ENCODE measurements around the gene MYPOP. TPM values are rescaled to one million over a fixed set of nuclear protein-coding genes. Genes with fewer than 3 reads are reported as not detected.

The MYPOP gene
- total and polyA plus RNA-seq, 2 of the 13 experiments (the other 11 are each of a cell fraction or from before 2014, with no cell fraction given) = 2.3 to 2.7 TPM

DNA sequence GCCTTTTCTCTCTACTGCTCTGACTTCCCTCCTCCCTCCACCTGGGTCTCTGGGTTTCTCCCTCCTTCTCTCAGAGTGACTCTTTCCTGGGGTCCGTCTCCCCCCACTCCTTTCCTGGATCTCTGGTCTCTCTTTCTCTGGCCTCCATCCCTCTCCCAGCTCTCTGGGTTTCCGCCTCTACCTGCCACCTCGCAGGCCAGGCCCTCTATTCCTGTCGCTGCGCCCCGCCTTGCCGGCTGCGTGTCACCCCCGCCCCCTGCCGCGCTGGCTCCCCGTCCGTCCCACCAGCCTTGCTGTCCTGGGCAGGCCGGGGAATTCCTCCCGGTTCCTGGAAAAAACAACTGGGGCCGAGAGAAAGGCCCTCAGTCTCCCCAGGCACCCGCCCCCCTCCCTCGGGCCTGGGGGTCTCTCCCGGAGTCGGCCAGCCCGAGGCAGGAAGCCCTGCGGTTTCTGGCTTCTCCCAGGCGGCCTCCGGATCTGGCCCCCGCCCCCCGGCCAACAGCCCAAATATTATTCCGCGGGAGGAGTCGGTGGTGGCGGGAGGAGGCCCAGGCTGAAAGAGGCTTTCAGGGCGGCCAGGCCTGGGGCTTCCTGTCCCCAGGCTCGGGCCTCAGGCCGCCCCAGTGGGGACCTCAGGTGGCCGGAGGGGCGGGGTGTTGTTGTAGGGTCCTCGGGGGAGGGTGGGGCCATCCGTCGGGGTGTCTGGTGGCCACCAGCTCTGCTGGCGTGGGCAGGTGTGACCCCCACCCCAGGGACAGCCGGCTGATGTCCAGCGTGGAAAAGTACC is 25.8 kb downstream of the MYPOP start (continued):
- TF ChIP-seq ZNF263 (CRISPR knock-in tag; IDR thresholded peaks at IDR 0.05) (peak; percentile 59; the same call in 1 of the 2 replicates), MIER3 (CRISPR knock-in tag; IDR thresholded peaks at IDR 0.05; ENCODE audit: borderline replicate concordance) (no peak; the same call in 1 of the 2 replicates), NFE2 (CRISPR knock-in tag; IDR thresholded peaks at IDR 0.05) (no peak), DRAP1 (CRISPR knock-in tag; IDR thresholded peaks at IDR 0.05) (0 out of 2 replicates have a peak, but pooled peaks have one; percentile 68), ZNF205 (CRISPR knock-in tag; IDR thresholded peaks at IDR 0.05) (0 out of 2 replicates have a peak, but pooled peaks have one; percentile 29), ATF1 (CRISPR knock-in tag; IDR thresholded peaks at IDR 0.05) (no peak), ZNF543 (CRISPR knock-in tag; IDR thresholded peaks at IDR 0.05) (peak; percentile 29; the same call in 1 of the 2 replicates), ZNF652 (CRISPR knock-in tag; IDR thresholded peaks at IDR 0.05; ENCODE audit: borderline replicate concordance, low read depth) (peak; percentile 35; the same call in 1 of the 2 replicates), ZSCAN21 (CRISPR knock-in tag; IDR thresholded peaks at IDR 0.05; ENCODE audit: borderline replicate concordance) (no peak), ZNF724P (CRISPR knock-in tag; IDR thresholded peaks at IDR 0.05; ENCODE audit: borderline replicate concordance) (no peak), FOSL2 (CRISPR knock-in tag; IDR thresholded peaks at IDR 0.05) (no peak; the same call in 1 of the 2 replicates), SALL2 (CRISPR knock-in tag; IDR thresholded peaks at IDR 0.05) (no peak), ARNTL (CRISPR knock-in tag; IDR thresholded peaks at IDR 0.05) (no peak), DBP (CRISPR knock-in tag; IDR thresholded peaks at IDR 0.05; ENCODE audit: not compliant biosample characterization) (no peak), ZNF558 (CRISPR knock-in tag; IDR thresholded peaks at IDR 0.05; ENCODE audit: borderline replicate concordance) (no peak), NBN (conservative IDR thresholded peaks at IDR 0.05) (no peak), ATAD3A (CRISPR knock-in tag; IDR thresholded peaks at IDR 0.05) (no peak), HMGXB4 (CRISPR knock-in tag; IDR thresholded peaks at IDR 0.05; ENCODE audit: borderline replicate concordance in 1 of 2, low read depth in 1 of 2) (peak in 1 of 2 experiments; percentile 66; a peak in 2 of 4 replicates), PAWR (CRISPR knock-in tag; IDR thresholded peaks at IDR 0.05; ENCODE audit: borderline replicate concordance) (no peak), NCOA2 (CRISPR knock-in tag; IDR thresholded peaks at IDR 0.05) (peak; percentile 37; the same call in 1 of the 2 replicates), ATF7-NPFF (CRISPR knock-in tag; IDR thresholded peaks at IDR 0.05; ENCODE audit: low read depth) (peak; percentile 48; the same call in 1 of the 2 replicates), HES4 (CRISPR knock-in tag; IDR thresholded peaks at IDR 0.05; ENCODE audit: borderline replicate concordance) (no peak), ZNF563 (CRISPR knock-in tag; IDR thresholded peaks at IDR 0.05) (no peak), ZNF382 (CRISPR knock-in tag; IDR thresholded peaks at IDR 0.05; ENCODE audit: borderline replicate concordance) (no peak), ZNF274 (CRISPR knock-in tag; IDR thresholded peaks at IDR 0.05) (peak; percentile 79; the same call in 1 of the 2 replicates), RAD21 (CRISPR knock-in tag; IDR thresholded peaks at IDR 0.05) (peak; percentile 17; the same call in 1 of the 2 replicates)
- TF ChIP-seq, protein P1, sequence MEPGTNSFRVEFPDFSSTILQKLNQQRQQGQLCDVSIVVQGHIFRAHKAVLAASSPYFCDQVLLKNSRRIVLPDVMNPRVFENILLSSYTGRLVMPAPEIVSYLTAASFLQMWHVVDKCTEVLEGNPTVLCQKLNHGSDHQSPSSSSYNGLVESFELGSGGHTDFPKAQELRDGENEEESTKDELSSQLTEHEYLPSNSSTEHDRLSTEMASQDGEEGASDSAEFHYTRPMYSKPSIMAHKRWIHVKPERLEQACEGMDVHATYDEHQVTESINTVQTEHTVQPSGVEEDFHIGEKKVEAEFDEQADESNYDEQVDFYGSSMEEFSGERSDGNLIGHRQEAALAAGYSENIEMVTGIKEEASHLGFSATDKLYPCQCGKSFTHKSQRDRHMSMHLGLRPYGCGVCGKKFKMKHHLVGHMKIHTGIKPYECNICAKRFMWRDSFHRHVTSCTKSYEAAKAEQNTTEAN (CRISPR knock-in tag; conservative IDR thresholded peaks at IDR 0.05) = no peak
